SKM-1 treated with dmso at 0.1 percent for 144 hours (cell line): ENCODE data around the gene PKD1L1.

Source experiments
- DNase-seq: peaks from one replicate; lab custom pipeline; 2025; ENCODE audit not compliant: unreplicated experiment; lab: John Stamatoyannopoulos, UW

PKD1L1 gene

GRCh38 chr7:47881256-47881655 lies 67.0 kb downstream of the PKD1L1 start:
- DNase-seq: no peak

DNA sequence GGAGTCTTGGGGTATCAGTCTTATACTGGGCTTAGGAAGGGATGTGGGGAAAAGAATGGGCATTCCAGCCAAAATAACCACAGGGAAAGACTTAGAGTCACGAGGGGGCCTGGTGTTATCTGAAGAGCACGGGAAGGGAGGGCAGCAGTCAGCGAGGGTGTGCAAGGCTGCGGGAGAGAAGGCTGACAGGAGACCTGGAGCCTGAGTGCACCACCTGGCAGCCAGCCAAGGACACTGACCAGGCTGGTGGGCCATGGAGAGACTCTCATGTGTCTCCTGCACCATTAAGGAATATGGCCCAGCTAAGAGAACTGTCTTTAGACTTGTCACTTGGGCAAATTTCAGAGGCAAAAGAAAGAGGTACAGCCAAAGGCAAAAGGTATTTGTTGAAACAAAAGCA lies 69.6 kb downstream of the PKD1L1 start:
- DNase-seq: no peak

GRCh38 chr7:47877336-47877735 lies 70.9 kb downstream of the PKD1L1 start:
- DNase-seq: no peak

GRCh38 chr7:47875998-47876744 lies 72.1 kb downstream of the PKD1L1 start:
- DNase-seq: no peak

DNA sequence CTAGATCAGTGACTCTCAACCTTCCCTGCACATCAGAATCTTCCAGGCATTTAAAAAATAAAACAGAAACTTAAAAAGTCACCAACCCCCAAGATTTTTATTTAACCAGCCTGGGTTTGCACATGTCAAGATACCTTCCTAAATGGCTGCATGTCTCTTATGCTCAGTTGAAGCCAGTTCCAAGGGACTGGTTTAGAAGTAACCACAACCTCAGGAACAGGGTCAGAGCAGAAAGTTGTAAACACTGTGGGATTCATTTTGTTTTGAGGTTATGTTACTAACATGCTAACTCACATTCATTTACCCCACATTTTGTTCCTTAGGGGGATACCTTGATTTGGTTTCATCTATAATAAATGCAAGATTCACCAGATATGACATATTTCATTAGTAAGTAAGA lies 72.9 kb downstream of the PKD1L1 start:
- DNase-seq: no peak

DNA sequence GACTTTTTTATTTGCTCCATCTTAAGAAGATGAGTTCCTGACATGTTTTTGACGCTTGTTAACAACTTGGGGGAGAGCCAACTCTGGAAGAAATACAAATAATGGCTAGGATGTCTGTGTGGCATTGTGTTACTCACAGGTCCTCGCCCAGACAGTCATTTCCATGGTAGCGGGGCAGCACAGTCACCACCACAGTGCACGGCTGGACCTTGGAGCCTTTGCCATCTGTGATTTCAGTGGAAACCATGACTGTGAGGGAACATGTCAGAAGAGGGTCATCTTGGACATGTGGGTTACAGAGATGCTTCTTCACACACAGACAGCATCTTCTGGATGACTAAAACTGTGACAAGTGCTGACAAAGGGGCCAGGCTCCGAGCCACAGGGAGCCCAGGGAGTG lies 74.5 kb downstream of the PKD1L1 start:
- no peak for DNase-seq

DNA sequence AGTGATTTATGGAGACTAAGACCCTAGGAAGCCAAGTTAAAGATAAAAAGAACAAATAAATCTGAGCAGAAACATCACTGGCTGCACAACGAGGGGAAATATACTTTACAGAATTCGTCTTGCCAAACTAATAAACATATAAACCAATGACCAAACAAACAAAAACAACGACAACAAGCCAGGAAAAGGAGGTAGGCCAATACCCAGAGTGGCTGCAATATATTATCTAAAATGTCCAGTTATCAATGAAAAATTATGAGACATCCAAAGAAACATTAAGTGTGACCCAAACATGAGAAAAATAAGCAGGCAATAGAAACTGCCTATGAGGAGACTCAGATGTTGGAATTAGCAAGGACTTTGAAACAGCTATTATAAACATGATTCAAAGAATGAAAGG lies 81.0 kb downstream of the PKD1L1 start:
- no peak for DNase-seq

GRCh38 chr7:47866120-47866519 lies 82.1 kb downstream of the PKD1L1 start:
- DNase-seq: no peak

DNA sequence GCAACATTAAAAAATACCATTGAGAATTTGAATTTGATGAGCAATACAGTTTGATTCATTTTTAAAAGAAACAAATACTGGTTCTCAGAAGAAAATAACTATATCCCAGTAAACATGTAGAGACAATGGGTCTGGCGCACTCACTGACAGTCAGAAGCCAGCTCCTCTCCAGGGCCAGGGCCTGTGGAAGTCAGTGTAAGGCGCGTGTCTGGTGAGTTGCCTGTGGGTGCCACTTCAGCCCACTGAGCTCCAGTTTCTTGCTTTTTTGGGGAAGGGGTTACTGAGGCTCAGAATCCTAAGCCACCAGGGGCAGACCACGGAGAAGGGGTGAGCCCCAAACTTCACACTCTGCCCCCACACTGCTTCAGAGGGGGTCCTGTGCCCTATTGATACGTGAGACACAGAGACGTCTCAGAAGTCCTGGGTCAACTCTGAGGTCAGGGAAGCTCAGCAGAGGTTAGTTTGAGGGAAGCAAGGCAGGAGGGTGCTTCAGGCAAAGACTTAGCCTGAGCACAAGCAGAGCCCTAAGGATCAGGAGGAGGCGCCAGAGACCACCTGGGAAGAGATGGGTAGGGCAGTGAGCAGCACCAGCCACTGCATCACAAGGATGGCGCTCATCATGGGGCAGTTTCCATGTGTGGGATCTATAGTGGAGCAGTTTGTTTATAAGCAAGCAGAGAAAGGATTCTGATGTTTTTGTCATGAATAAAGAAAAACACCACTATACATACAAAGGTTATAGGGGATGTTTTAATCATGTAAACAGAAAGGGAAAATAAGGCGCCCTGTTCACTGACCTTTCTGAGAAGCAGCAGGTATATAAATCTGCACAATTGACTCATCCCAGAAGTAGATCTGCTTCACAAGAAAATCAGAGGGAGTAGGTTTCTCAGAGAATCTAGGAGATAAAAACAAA lies 95.7 kb downstream of the PKD1L1 start:
- no peak for DNase-seq

DNA sequence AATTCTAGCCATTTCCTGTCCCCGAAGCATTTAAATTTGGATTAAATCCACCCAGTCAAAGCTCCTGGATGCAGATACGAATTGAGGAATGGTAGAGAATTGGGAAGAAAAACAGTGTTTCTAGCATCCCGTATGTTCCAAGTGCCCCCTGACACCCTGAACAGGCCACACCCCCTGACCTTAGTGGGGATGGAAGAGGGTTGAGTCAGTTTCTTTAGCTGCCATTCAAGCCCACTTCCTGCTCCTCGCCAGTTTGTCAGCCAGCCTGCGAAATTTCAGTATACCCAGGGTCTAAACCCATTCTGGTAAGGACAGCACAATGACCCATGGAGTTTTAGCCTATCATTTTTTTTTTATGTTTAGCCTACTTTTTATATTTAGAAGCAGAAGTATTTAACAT lies 101.1 kb downstream of the PKD1L1 start:
- DNase-seq: no peak

DNA sequence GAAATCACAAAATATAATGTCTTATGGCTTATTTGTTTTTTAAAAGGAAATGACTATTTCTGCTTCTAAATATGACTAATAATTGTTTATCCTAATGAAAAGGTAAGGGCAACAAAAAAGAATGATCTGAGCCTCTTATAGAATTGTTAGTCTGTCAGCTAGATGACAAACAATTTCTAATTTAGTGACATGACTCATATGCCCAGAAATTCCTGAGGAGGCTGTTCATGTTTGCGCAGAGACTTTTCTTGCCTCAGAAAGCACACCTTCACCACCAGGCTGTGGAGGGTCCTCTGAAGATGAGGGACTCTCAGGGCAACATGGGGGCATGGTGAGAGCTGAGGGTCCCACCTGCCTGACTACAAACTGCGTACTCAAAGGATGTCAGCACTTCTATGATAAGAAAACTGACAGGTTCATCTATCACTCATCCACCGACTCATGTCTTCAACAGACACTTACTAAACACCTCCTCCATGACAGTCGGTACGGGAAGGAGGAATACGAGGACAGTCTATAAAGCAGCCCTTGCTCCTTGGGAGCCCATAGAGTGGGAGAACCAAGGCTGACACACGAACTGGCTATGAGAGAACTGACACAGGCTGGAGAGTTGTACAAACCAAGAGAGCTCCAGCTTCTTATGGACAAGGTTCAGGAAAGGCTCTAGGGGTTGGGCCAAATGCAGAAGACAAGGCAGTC lies 102.0 kb downstream of the PKD1L1 start:
- no peak for DNase-seq

DNA sequence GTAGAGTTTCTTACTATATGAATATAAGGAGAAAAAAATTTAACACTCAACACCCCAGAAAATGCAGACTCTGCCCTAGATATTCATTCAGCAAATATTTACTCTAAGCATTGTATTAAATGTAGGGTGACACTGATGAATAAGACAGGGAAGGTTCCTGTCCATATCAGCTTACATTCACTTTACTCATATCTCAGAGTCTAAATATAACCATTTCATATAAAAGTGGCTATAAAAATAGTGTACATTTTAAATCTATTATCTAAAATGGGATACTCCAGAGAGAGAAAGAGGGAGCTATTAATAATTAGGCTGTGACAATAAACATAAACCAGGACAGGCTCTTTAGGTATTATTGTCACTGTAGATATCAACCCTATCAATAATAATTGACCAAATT lies 104.0 kb downstream of the PKD1L1 start:
- no peak for DNase-seq

DNA sequence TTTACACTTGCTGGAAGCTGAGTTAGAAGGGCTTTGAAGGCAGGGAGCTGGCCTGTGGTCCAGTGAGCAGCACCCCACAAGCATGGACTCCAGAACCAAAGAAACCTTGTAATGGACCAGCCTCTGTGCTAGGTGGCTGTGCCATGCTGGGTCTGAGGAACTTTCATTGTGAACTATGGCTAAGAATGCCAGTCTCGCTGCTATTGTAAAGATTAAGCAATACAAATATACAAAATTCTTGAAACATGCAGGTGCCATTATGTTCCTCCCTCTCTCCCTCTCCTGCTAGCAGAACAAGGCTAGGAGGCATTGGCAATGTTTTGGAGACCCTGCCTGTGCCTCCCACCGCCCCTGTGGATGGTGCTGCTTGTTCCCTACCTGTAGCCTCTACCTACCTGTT lies 105.0 kb downstream of the PKD1L1 start:
- no peak for DNase-seq

DNA sequence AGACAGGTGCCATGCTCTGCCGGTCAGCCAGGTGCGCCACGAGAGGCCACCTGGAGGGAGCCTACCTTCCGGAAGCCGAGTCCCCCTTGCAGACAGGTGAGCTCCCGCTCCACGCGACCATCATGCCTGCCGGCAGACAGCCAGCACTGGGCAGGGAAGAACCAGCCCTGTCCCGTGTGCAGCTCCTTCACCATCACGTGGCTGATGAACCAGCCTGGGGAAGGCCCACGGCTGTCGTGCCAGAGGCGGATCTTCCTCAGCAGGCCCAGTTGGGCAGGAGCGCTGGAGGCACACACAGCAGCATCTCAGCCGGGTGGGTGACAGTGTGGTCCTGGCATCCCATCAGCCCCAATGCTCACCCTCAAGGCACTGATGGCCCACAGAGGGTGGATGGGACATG lies 108.9 kb downstream of the PKD1L1 start:
- DNase-seq: no peak

- DNase-seq: no peak
Measured at GRCh38 chr7:47837826-47838225, 110.4 kb downstream of the PKD1L1 start.

GRCh38 chr7:47836503-47837202 lies 111.6 kb downstream of the PKD1L1 start:
- DNase-seq: no peak

- DNase-seq: no peak
Measured at GRCh38 chr7:47836080-47836479, 112.2 kb downstream of the PKD1L1 start.

- DNase-seq: no peak
Measured at GRCh38 chr7:47833211-47833610, 115.1 kb downstream of the PKD1L1 start.

DNA sequence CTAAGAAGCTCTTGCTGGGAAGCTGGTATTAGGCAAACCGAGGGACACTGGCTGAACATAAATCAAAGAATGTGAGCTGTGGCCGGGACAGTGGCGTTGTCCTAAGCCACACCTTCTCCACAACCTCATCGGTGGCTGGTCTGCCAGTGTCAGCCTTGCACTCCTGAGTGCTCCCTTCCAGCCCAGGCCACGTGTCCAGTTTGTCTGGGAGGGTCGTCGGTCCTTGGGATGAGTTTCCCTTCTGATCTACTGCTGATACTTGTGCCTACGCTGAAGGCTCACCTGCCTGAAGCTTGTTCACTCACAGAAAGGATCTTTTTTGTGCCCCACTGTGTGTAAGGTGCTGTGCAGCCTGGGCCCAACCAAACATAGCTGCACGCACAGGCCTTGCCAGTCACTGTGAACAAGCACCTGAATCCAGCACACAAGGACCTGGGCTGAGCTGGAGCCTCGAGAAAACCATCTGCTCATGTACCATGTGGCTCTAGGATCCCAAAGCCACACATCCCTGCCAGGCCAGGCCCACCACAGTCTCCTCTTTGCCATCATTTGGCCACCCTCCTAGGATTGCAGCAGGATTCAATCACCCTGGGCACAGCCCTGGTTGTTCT lies 116.1 kb downstream of the PKD1L1 start:
- DNase-seq: no peak

DNA sequence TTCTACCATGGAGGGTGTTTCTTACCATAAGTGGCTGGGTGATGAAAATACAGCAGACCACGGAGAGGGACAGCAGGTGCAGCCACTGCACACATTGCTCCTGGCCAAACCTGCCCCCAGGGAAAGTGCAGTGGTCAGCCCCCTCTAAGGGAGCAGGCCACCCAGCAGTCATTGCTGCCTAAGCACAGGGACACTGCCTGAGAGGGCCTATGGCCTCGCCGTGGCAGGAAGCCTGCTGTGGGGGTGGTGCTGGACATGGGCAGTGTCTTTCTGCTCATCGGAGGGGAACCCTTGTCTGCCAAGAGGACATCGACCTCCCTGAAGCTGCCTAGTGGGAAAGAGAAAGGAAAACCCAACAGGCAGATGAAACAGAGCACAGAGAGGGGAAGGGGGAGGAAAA lies 118.3 kb downstream of the PKD1L1 start:
- no peak for DNase-seq

- DNase-seq: no peak
Measured at GRCh38 chr7:47827871-47828270, 120.4 kb downstream of the PKD1L1 start.
